ENCODE results near the gene FBXW9. TPM values are rescaled to one million over a fixed set of nuclear protein-coding genes. Genes with fewer than 3 reads are reported as not detected.

The FBXW9 gene
- total RNA-seq, 1 donor from 2014 or later: 8.0 TPM

- H3K27me3 Mint-ChIP-seq (ENCODE audit: unreplicated experiment): peaks cover 9% of the 10 kb centered on the region
- H3K27ac Mint-ChIP-seq (ENCODE audit: unreplicated experiment): no peak overlapping the region
- peaks cover 32% of the 10 kb centered on the region for H3K36me3 Mint-ChIP-seq (ENCODE audit: low read depth, unreplicated experiment)
- no peak for DNase-seq (ENCODE audit: low spot score)
- H3K9me3 Mint-ChIP-seq (ENCODE audit: unreplicated experiment): no peaks in the 10 kb centered on the region
- no peaks in the 10 kb centered on the region for H3K4me1 Mint-ChIP-seq (ENCODE audit: unreplicated experiment)
- H3K4me3 Mint-ChIP-seq (ENCODE audit: unreplicated experiment): no peak overlapping the region
- TF ChIP-seq, protein P1, sequence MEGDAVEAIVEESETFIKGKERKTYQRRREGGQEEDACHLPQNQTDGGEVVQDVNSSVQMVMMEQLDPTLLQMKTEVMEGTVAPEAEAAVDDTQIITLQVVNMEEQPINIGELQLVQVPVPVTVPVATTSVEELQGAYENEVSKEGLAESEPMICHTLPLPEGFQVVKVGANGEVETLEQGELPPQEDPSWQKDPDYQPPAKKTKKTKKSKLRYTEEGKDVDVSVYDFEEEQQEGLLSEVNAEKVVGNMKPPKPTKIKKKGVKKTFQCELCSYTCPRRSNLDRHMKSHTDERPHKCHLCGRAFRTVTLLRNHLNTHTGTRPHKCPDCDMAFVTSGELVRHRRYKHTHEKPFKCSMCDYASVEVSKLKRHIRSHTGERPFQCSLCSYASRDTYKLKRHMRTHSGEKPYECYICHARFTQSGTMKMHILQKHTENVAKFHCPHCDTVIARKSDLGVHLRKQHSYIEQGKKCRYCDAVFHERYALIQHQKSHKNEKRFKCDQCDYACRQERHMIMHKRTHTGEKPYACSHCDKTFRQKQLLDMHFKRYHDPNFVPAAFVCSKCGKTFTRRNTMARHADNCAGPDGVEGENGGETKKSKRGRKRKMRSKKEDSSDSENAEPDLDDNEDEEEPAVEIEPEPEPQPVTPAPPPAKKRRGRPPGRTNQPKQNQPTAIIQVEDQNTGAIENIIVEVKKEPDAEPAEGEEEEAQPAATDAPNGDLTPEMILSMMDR (IDR thresholded peaks at IDR 0.05; ENCODE audit: unreplicated experiment): no peak
Observed at GRCh38 chr19:12711187-12711586, 14.8 kb upstream of the FBXW9 start.

DNA sequence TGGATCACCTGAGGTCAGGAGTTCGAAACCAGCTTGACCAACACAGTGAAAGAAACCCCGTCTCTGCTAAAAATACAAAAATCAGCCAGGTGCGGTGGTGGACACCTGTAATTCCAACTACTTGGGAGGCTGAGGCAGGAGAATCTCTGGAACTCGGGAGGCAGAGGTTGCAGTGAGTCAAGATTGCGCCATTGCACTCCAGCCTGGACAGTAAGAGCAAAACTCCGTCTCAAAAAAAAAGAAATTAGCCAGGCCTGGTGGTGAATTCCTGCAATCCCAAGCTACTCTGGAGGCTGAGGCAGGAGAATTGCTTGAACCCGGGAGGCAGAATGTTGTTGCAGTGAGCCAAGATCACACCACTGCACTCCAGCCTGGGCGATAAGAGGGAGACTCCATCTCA is 12.2 kb upstream of the FBXW9 start:
- DNase-seq (ENCODE audit: low spot score): no peak
- peaks cover 30% of the 10 kb centered on the region for H3K36me3 Mint-ChIP-seq (ENCODE audit: low read depth, unreplicated experiment)
- H3K27me3 Mint-ChIP-seq (ENCODE audit: unreplicated experiment): peaks cover 6% of the 10 kb centered on the region
- H3K4me1 Mint-ChIP-seq (ENCODE audit: unreplicated experiment): no peaks in the 10 kb centered on the region
- no peak overlapping the region for H3K4me3 Mint-ChIP-seq (ENCODE audit: unreplicated experiment)
- no peak overlapping the region for H3K27ac Mint-ChIP-seq (ENCODE audit: unreplicated experiment)
- TF ChIP-seq, protein P1 (IDR thresholded peaks at IDR 0.05; ENCODE audit: unreplicated experiment): no peak
- no peaks in the 10 kb centered on the region for H3K9me3 Mint-ChIP-seq (ENCODE audit: unreplicated experiment)

- Mint-ChIP-seq H3K36me3 (ENCODE audit: low read depth, unreplicated experiment) (peaks cover 34% of the 10 kb centered on the region), H3K4me1 (ENCODE audit: unreplicated experiment) (no peaks in the 10 kb centered on the region), H3K9me3 (ENCODE audit: unreplicated experiment) (no peaks in the 10 kb centered on the region), H3K27me3 (ENCODE audit: unreplicated experiment) (peaks cover 14% of the 10 kb centered on the region), H3K27ac (ENCODE audit: unreplicated experiment) (no peak overlapping the region), H3K4me3 (ENCODE audit: unreplicated experiment) (peak overlapping the region; percentile 42)
- DNase-seq (ENCODE audit: low spot score): no peak
- TF ChIP-seq, protein P1 (IDR thresholded peaks at IDR 0.05; ENCODE audit: unreplicated experiment): no peak
Observed at GRCh38 chr19:12706332-12706718, 9.9 kb upstream of the FBXW9 start.

DNA sequence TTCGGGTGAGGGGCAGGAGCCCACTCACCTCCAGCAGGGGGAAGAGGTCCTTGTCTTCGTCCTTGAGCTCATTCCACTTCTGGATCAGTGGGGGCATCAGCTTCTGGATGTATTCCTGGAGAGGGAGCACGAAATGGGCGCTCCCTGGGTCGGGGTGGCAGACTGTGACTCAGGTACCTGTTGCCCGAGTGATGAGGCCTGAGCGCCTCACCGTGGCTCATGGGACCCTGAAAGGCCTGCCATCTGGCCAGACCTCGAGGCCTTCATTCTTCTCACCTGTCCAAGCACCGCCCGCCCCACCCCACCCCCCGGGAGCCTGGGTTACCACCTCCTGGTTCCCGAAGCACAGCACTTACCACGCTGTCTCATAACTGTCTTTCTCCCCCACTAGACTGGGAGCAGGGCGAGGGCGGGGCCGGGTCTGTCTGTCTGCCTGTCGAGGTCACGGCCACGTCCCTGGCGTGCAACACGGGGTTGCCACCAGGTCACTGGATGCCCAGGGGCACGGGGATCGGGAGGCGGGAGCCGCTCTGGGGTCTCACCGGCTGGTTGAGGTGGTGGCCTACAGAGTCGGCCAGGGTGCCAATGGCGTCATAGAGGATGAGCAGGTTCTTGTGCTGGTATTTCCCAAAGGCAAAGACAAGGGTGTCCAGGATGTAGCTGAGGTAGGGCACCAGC is 9.4 kb upstream of the FBXW9 start:
- Mint-ChIP-seq H3K27me3 (ENCODE audit: unreplicated experiment) (peaks cover 14% of the 10 kb centered on the region), H3K4me1 (ENCODE audit: unreplicated experiment) (no peaks in the 10 kb centered on the region), H3K27ac (ENCODE audit: unreplicated experiment) (no peak overlapping the region), H3K9me3 (ENCODE audit: unreplicated experiment) (no peaks in the 10 kb centered on the region), H3K36me3 (ENCODE audit: low read depth, unreplicated experiment) (peaks cover 37% of the 10 kb centered on the region), H3K4me3 (ENCODE audit: unreplicated experiment) (peak overlapping the region; percentile 42)
- DNase-seq (ENCODE audit: low spot score): no peak
- TF ChIP-seq, protein P1 (IDR thresholded peaks at IDR 0.05; ENCODE audit: unreplicated experiment): no peak

GRCh38 chr19:12705169-12705568 is 8.7 kb upstream of the FBXW9 start:
- Mint-ChIP-seq H3K4me1 (ENCODE audit: unreplicated experiment) (no peaks in the 10 kb centered on the region), H3K27me3 (ENCODE audit: unreplicated experiment) (peaks cover 14% of the 10 kb centered on the region), H3K4me3 (ENCODE audit: unreplicated experiment) (peak overlapping the region; percentile 42), H3K36me3 (ENCODE audit: low read depth, unreplicated experiment) (peaks cover 38% of the 10 kb centered on the region), H3K27ac (ENCODE audit: unreplicated experiment) (no peak overlapping the region), H3K9me3 (ENCODE audit: unreplicated experiment) (no peaks in the 10 kb centered on the region)
- DNase-seq (ENCODE audit: low spot score): no peak
- TF ChIP-seq, protein P1 (IDR thresholded peaks at IDR 0.05; ENCODE audit: unreplicated experiment): no peak

Measured in endothelial cell (in vitro differentiated cells).